ENCODE results near the gene OTOGL.

DNA sequence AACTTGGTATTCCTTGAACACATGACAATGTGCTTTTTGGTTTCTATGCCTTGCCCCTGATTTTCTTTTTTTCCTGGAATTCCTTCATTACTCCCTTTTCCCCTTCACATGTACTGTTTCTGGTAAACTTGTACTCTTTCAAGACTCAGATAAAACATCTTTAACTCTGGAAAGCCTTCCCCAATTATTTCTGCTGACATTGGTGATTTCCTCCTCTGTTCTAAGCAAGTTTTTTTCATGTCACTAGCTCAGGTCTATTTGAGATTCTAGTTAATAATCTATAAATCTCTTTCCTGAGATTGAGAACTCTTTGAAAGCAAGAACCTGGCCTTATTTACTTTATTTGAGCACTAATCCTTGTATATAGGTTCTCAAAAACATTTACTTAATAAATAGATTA, 320.7 kb downstream of the OTOGL start:
- TF ChIP-seq CTCF (IDR thresholded peaks at IDR 0.05; ENCODE audit: low read depth, low read length, poor library complexity, severe bottlenecking): no peak
- no peak for TF ChIP-seq EZH2phosphoT487 (IDR thresholded peaks at IDR 0.05; ENCODE audit: borderline replicate concordance, low read length)
